Measurements from ENCODE around the gene SETD1A.
A peak's percentile ranks its signal among the peaks of the same experiment; 100 is the strongest.

Gene SETD1A

GRCh38 chr16:30983289-30983889 lies 25.8 kb downstream of the SETD1A start:
- TF ChIP-seq POLR2A (IDR thresholded peaks at IDR 0.05; ENCODE audit: extremely low read depth, insufficient read length), result no peak
- TF ChIP-seq MYC (IDR thresholded peaks at IDR 0.05; ENCODE audit: low read depth, low read length), result no peak
- TF ChIP-seq MAX (IDR thresholded peaks at IDR 0.05; ENCODE audit: low read depth, low read length), result no peak
- no peak for TF ChIP-seq CTCF (IDR thresholded peaks at IDR 0.05; ENCODE audit: low read depth, low read length)
- H3K4me3 ChIP-seq (ENCODE audit: low read depth, low read length), result no peak overlapping the region
- DNase-seq (ENCODE audit: low read depth), result no peak

- TF ChIP-seq CTCF (IDR thresholded peaks at IDR 0.05; ENCODE audit: low read depth, low read length) (no peak), POLR2A (IDR thresholded peaks at IDR 0.05; ENCODE audit: extremely low read depth, insufficient read length) (no peak)
- H3K4me3 ChIP-seq (ENCODE audit: low read depth, low read length), result no peak overlapping the region
- DNase-seq (ENCODE audit: low read depth), result no peak
Measured at GRCh38 chr16:30983898-30984610, 26.5 kb downstream of the SETD1A start.

GRCh38 chr16:30984669-30985400 lies 27.3 kb downstream of the SETD1A start, which contains the start of gene HSD3B7:
Gene HSD3B7, plus strand, starts transcription at chr16:30985207. Its CDS starts 452 bp downstream, at chr16:30985659.
- peak; percentile 89 for TF ChIP-seq CTCF (IDR thresholded peaks at IDR 0.05; ENCODE audit: low read depth, low read length)
- no peak for TF ChIP-seq POLR2A (IDR thresholded peaks at IDR 0.05; ENCODE audit: extremely low read depth, insufficient read length)
- no peak; the same call in 1 of the 2 replicates for TF ChIP-seq MYC (IDR thresholded peaks at IDR 0.05; ENCODE audit: low read depth, low read length)
- peak; percentile 37; the same call in 1 of the 2 replicates for TF ChIP-seq MAX (IDR thresholded peaks at IDR 0.05; ENCODE audit: low read depth, low read length)
- H3K4me3 ChIP-seq (ENCODE audit: low read depth, low read length), result no peak within 1 kb of the TSS
- peak; percentile 81 for DNase-seq (ENCODE audit: low read depth)

- H3K4me3 ChIP-seq (ENCODE audit: low read depth, low read length), result no peak overlapping the region
- DNase-seq (ENCODE audit: low read depth), result peak; percentile 38
- TF ChIP-seq MYC (IDR thresholded peaks at IDR 0.05; ENCODE audit: low read depth, low read length) (no peak), CTCF (IDR thresholded peaks at IDR 0.05; ENCODE audit: low read depth, low read length) (no peak), POLR2A (IDR thresholded peaks at IDR 0.05; ENCODE audit: extremely low read depth, insufficient read length) (no peak), MAX (IDR thresholded peaks at IDR 0.05; ENCODE audit: low read depth, low read length) (no peak)
Measured at GRCh38 chr16:30985401-30986128, 28.0 kb downstream of the SETD1A start.

GRCh38 chr16:30986129-30986991 lies 28.8 kb downstream of the SETD1A start:
- H3K4me3 ChIP-seq (ENCODE audit: low read depth, low read length), result no peak overlapping the region
- TF ChIP-seq CTCF (IDR thresholded peaks at IDR 0.05; ENCODE audit: low read depth, low read length), result no peak
- no peak for TF ChIP-seq POLR2A (IDR thresholded peaks at IDR 0.05; ENCODE audit: extremely low read depth, insufficient read length)
- no peak for TF ChIP-seq MYC (IDR thresholded peaks at IDR 0.05; ENCODE audit: low read depth, low read length)
- no peak for TF ChIP-seq MAX (IDR thresholded peaks at IDR 0.05; ENCODE audit: low read depth, low read length)
- DNase-seq (ENCODE audit: low read depth), result no peak

Data from NB4 (cell line).